Activated CD8-positive, alpha-beta memory T cell treated with anti-CD3 and anti-CD28 coated beads, Interleukin-2, amount 50 U/mL, for 4 hours (primary cell): ENCODE results near the gene HSD17B12.

Source experiments
- DNase-seq: peaks from one replicate; pipeline ENCODE4 v3.0.0-alpha.2; 2020

Gene HSD17B12

DNA sequence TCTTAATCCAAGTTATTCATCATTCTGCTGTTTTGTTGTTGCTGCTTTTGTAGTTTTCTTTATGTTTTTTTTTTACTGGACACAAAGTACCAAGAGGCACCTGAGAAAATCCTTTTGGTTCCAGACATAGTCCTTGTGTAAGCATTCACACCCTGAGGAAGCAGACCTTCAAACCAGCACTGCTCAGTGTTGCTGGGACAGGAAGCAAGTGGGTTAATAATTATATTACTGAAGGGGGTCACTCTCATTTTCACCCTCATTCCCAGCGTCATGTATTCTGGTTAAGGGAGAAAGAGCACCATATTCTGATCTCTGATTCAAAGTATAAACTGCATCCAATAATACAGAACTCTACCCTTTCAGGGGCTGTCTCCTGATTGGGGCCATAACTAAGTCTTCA is 194.2 kb downstream of the HSD17B12 start:
- DNase-seq = no peak

GRCh38 chr11:43879789-43880639 is 199.5 kb downstream of the HSD17B12 start:
- no peak for DNase-seq

DNA sequence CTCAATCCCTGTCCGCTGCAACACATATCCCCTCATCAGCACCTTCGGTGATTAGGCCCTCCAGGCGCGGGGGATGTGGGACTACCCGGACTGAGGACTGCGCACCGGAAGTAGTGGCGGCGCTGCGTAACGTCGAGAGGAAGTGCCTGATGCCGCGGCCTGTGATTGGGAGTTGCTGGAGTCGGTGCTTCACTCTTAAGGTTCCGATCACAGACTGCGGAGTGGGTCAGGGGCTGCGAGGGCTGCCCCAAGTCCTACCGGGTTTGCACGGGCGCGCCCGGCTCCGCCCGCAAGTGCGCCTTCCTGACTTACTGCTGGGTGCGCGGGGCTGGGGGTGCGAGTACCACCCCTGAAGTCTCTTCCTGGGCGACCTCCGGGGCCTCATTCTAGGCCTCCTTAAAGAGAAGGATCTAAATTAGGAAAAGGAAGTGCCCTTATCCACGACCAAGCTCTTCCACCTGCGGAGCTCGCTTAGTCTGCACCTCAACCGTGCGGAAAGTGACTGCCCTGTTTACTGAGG is 200.2 kb downstream of the HSD17B12 start, which contains the start of gene ALKBH3:
ALKBH3 (plus strand) TSS at position 192 of the 520 bp plus-strand sequence. CDS start 1,822 bp downstream, outside the sequence.
- DNase-seq = peak; percentile 89

- no peak for DNase-seq
These were observed 212.3 kb downstream of the HSD17B12 start for GRCh38 chr11:43892851-43893250.

DNA sequence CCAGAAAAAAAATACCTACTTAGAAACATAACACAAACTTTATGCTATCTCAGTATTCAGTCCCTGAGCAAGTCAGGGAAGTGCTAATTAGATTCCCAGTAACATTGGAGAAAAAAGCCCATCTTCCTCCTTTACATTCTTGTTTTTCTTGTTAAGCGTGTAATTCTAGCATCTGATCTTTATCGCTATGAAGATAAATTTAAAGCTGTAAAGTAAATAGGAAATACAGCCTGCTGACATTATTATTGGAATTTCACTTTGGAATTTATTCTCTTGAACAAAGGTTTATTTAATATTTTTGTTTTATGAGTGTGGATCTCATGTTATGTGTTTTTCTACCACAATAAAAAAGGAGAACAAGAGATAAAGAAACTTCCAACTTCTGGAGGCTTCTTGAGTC is 214.0 kb downstream of the HSD17B12 start:
- no peak for DNase-seq

DNA sequence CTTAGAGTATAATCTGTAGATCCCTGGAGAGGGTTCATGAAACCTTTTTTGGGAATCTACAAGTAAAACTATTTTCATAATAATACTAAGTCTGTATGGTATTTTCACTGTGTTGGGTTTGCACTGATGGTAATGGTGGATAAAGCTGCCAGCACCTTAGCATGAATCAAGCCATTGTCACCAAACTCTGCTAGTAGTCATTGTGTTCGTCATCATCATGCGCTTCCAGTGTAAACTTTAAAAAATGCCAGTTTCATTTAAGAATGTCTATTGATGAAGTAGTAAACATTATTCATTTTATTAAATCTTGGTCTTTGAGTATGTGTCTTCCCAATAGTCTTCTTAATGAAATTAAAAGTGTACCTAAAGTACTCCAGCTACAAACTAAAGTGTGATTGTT is 215.1 kb downstream of the HSD17B12 start:
- no peak for DNase-seq

- DNase-seq = no peak
These were observed 218.0 kb downstream of the HSD17B12 start for GRCh38 chr11:43898574-43898973.

DNA sequence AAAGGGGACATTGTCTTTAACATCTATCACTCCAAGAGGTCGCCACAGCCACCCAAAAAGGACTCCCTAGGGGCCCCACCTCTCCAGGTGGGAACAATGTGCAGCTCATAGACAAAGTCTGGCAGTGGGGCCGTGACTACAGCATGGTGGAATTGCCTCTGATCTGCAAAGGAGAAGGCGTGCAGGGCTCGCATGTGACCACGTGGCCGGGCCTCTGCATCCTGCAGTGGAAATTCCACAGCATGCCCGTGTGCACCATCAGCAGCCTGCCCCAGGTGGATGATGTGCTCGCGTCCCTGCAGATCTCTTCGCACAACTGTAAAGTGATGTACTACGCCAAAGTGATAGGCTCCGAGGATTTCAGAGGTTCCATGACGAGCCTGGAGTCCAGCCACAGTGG is 218.6 kb downstream of the HSD17B12 start:
- no peak for DNase-seq

GRCh38 chr11:43901551-43901950 is 221.0 kb downstream of the HSD17B12 start:
- no peak for DNase-seq

DNA sequence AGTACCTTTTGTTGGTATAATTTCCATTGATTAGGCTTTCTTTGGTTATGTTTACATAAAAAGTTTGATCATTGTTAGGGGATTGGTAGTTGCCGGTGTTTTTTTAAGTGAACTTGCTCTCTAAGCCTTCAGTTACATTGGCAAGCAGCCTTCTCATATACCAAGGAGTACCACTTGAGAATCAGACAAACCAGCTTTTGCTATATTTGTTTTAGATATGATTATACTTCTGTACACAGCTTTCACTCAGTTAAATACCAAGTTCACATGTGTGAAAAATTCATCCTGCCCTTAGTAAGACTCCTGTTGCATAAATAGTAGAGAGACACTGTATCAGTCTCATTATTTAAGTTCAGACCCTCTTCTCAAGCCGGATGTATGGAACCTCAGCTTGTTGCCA is 222.5 kb downstream of the HSD17B12 start:
- DNase-seq = no peak

GRCh38 chr11:43903969-43904368 is 223.4 kb downstream of the HSD17B12 start:
- DNase-seq = no peak

DNA sequence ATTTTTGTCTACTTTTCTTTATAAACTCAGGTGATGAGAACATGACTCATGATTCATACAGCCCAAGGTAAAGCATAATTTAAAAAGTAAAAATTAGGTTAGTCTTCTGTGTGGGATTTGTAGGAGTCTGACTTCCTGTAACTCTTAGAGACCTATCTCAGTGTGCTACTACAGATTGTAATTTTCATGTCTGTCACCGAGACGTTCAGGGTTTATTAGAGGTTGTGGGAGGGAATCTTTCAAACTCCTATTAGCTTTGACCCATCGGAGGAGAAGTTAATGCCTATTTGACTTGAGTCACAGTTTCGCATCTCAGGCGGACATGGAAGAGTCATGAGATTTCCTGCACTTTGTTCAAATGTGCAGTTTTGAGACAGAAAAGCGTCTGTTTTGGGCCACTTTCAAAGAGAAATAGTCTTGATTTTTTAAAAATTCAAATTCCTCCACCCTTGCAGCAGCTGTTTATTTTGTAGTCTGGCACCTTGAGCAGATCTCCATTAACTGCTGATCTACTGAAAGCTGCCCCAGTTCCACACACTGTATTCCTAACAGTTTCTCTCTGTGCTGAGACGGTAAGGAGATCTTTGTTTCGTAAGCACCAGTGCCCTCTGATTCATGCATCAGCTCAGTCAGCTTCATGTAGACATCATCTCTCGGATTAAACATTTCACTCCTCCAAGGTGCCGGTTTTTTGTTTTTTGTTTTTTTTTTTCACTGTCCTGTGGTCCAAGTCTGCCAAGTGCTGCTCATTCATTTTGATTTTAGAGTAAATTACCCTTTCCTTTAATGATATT is 224.4 kb downstream of the HSD17B12 start:
- no peak for DNase-seq

DNA sequence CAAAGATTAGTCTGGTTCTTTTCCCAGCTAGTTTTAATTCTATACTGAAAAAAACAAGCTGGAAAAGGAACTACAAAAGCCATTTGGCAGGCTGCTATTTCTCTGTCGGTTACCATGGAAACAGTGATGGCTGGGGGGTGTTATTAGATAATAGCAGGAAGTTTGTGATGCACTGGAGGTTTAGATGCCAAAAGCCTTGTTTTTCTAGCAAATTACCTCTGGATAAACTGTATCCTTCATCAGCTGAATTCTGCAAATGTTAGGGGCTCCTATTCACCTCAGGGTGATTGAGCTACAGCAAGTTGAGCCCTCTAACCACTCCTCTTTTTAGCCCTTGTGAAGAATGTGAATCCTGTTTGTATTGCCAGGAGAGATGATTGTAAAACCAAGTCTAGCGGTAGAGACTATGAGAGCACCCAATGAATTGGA is 225.3 kb downstream of the HSD17B12 start:
- no peak for DNase-seq
